ENCODE data around the gene SV2C. TPM values are rescaled to one million over a fixed set of nuclear protein-coding genes. Genes with fewer than 3 reads are reported as not detected.

SV2C gene
- total RNA-seq, 1 experiment from 2014 or later, result not detected

- TF ChIP-seq ZNF274 (IDR thresholded peaks at IDR 0.05; ENCODE audit: low read depth, low read length) (no peak), ELF1 (IDR thresholded peaks at IDR 0.05; ENCODE audit: borderline replicate concordance, low read depth) (no peak), ZFX (IDR thresholded peaks at IDR 0.05) (no peak), SIN3A (IDR thresholded peaks at IDR 0.05; ENCODE audit: low read depth) (no peak), TCF7L2 (IDR thresholded peaks at IDR 0.05; ENCODE audit: borderline replicate concordance, extremely low read depth, insufficient read depth, insufficient read length) (no peak), REST (IDR thresholded peaks at IDR 0.05; ENCODE audit: low read depth) (no peak), YY1 (IDR thresholded peaks at IDR 0.05; ENCODE audit: extremely low read depth, insufficient replicate concordance, low read depth, low read length) (no peak)
These were observed 147.6 kb downstream of the SV2C start (continued) for GRCh38 chr5:76230711-76231285.

- H3K9me3 ChIP-seq (ENCODE audit: control insufficient read depth in 1 of 2, insufficient read depth in 1 of 2, low read depth in 1 of 2, low read length in 2 of 2), result no peaks in the 10 kb centered on the region
- RAD21 ChIA-PET (ENCODE audit: low non-redundant PET in 1 of 2, low total read pairs in 2 of 2, uncharacterized antibody in 2 of 2, unreplicated experiment in 2 of 2), result no interaction called here
- no peaks in the 10 kb centered on the region for H3K9me2 ChIP-seq (ENCODE audit: insufficient read depth)
- no peak overlapping the region for H2AFZ ChIP-seq (ENCODE audit: low read depth, low read length, poor library complexity, severe bottlenecking)
- BruUV-seq (replicated peaks), result no TSS peak
- no peaks in the 10 kb centered on the region for H3K36me3 ChIP-seq (ENCODE audit: control insufficient read depth in 1 of 2, insufficient read depth in 2 of 2, low read length in 2 of 2)
- H3K79me2 ChIP-seq (ENCODE audit: insufficient read depth, low read length), result no peaks in the 10 kb centered on the region
- ATAC-seq (no peak), DNase-seq (ENCODE audit: low read depth, low spot score) (no peak)
- intact Hi-C loops (cut with micrococcal nuclease), result no loop called here
- POLR2A ChIA-PET, result no interaction called here
- no peak overlapping the region for H3K4me2 ChIP-seq (ENCODE audit: low read length)
- CTCF ChIA-PET, result no interaction called here
- no peaks in the 10 kb centered on the region for H4K20me1 ChIP-seq (ENCODE audit: insufficient read depth)
- peaks cover 10% of the 10 kb centered on the region for H3K27me3 ChIP-seq (ENCODE audit: insufficient read depth, low read length)
- H3K27ac ChIP-seq (ENCODE audit: low read depth, low read length), result no peak overlapping the region
- no peak overlapping the region for H3K4me3 ChIP-seq (replicated peaks in 1 of 2; ENCODE audit: low read depth in 1 of 2, low read length in 2 of 2)
- H3K4me1 ChIP-seq (ENCODE audit: control insufficient read depth in 1 of 2, insufficient read depth in 2 of 2, low read length in 2 of 2), result no peaks in the 10 kb centered on the region
- no peak overlapping the region for H3K9ac ChIP-seq (ENCODE audit: low read length)
- TF ChIP-seq YY1 (IDR thresholded peaks at IDR 0.05; ENCODE audit: extremely low read depth, insufficient replicate concordance, low read depth, low read length) (no peak), SP1 (IDR thresholded peaks at IDR 0.05; ENCODE audit: low read depth) (no peak), EZH2 (IDR thresholded peaks at IDR 0.05) (no peak), SIN3A (IDR thresholded peaks at IDR 0.05; ENCODE audit: low read depth) (no peak), FOSL1 (IDR thresholded peaks at IDR 0.05; ENCODE audit: low read depth) (no peak), MAX (IDR thresholded peaks at IDR 0.05) (no peak), POLR2A (IDR thresholded peaks at IDR 0.05; ENCODE audit: borderline replicate concordance, extremely low read depth, insufficient read depth, insufficient read length) (no peak), CTCF (IDR thresholded peaks at IDR 0.05 in 2 of 3, conservative IDR thresholded peaks at IDR 0.05 in 1 of 3; ENCODE audit: borderline replicate concordance in 1 of 3, insufficient read depth in 1 of 3, low read depth in 2 of 3, low read length in 2 of 3) (no peak), ZFX (IDR thresholded peaks at IDR 0.05) (no peak), POLR2AphosphoS5 (IDR thresholded peaks at IDR 0.05; ENCODE audit: low read depth, low read length) (no peak), CBX3 (IDR thresholded peaks at IDR 0.05; ENCODE audit: low read depth) (no peak), REST (IDR thresholded peaks at IDR 0.05; ENCODE audit: low read depth) (no peak), EZH2phosphoT487 (IDR thresholded peaks at IDR 0.05; ENCODE audit: borderline replicate concordance) (no peak)
These were observed 151.5 kb downstream of the SV2C start for GRCh38 chr5:76234665-76235064.

Data from HCT116 (cell line).